ENCODE results near the gene MAP4. TPM values are rescaled to one million over a fixed set of nuclear protein-coding genes. Genes with fewer than 3 reads are reported as not detected.

MAP4 gene
- total RNA-seq = 88.9 and 127 TPM in 2 replicates

GRCh38 chr3:48016301-48016973 is at the start of gene MAP4:
MAP4 (minus strand) TSS chr3:48016416; CDS start chr3:47998860, 17,556 bp downstream.

GRCh38 chr3:47802734-47803479 is 213.3 kb downstream of the MAP4 start, which contains the start of gene DHX30:
DHX30 (plus strand) TSS chr3:47803138; CDS start chr3:47810684, 7,546 bp downstream.

Other genes with a start within 250 kb of the MAP4 start
- 24.7 and 26.7 TPM in 2 replicates for gene SMARCC1, start 234.5 kb downstream of the MAP4 start, total RNA-seq
- 51.8 and 64.3 TPM in 2 replicates for gene DHX30, start 213.3 kb downstream of the MAP4 start, total RNA-seq
- gene CDC25A, start 172.0 kb upstream of the MAP4 start, total RNA-seq = 3.9 and 7.7 TPM in 2 replicates
- gene CAMP, start 207.1 kb upstream of the MAP4 start, total RNA-seq = not detected in 2 replicates
- gene ZNF589, start 224.7 kb upstream of the MAP4 start, total RNA-seq = 2.8 and 3.6 TPM in 2 replicates

Data from aortic smooth muscle cell (primary cell).